OCI-LY3 (cell line): ENCODE data around the gene MACROD1.

ENCODE experiments used
- H2AFZ ChIP-seq: fragments of 200-600, 300-600 bp; shearing (Covaris generic); 2 replicates; pipeline ENCODE4 v1.6.0; 2014; ENCODE audit warnings: antibody characterized with exemption, low read depth, low read length
- H3K27ac ChIP-seq: fragments of 200-600, 300-600 bp; sonication (generic); 2 replicates; pipeline ENCODE4 v1.5.1; 2014; ENCODE audit warnings: mild to moderate bottlenecking, low read length, moderate library complexity, mixed read lengths
- H3K27me3 ChIP-seq: fragments of 200-600, 300-600 bp; sonication (generic); 2 replicates; pipeline ENCODE4 v1.6.1; 2014; ENCODE audit warnings: low read depth, low read length, mixed read lengths
- H3K36me3 ChIP-seq: fragments of 200-600, 300-600 bp; sonication (generic); replicated peaks from 2 replicates; pipeline ENCODE3; 2014; ENCODE audit warnings: low read depth, low read length, mixed read lengths
- H3K4me1 ChIP-seq: fragments of 300-600, 200-600 bp; sonication (generic); 2 replicates; pipeline ENCODE4 v1.6.1; 2014; ENCODE audit warnings: low read length, mixed read lengths
- H3K4me2 ChIP-seq: fragments of 200-600, 300-600 bp; sonication (generic); 2 replicates; pipeline ENCODE4 v1.6.1; 2014; ENCODE audit warnings: low read length, mixed read lengths
- H3K4me3 ChIP-seq: fragments of 300-600, 200-600 bp; sonication (generic); 2 replicates; pipeline ENCODE4 v1.5.1; 2014; ENCODE audit warnings: antibody characterized with exemption, mild to moderate bottlenecking, low read length, moderate library complexity
- H3K79me2 ChIP-seq: fragments of 300-600, 200-600 bp; shearing (Covaris generic); 2 replicates; pipeline ENCODE4 v1.6.1; 2014; ENCODE audit warnings: mild to moderate bottlenecking, low read length, mixed read lengths
- H3K9ac ChIP-seq: fragments of 300-600, 200-600 bp; shearing (Covaris generic); 2 replicates; pipeline ENCODE4 v1.6.0; 2014; ENCODE audit warnings: mild to moderate bottlenecking, low read length, moderate library complexity
- H3K9me3 ChIP-seq: fragments of 200-600, 300-600 bp; shearing (Covaris generic); 2 replicates; pipeline ENCODE4 v1.6.1; 2014; ENCODE audit warnings: low read length, mixed read lengths; ENCODE audit not compliant: insufficient read depth
- H4K20me1 ChIP-seq: fragments of 200-600, 300-600 bp; sonication (generic); 2 replicates; pipeline ENCODE4 v1.6.1; 2016; ENCODE audit warnings: low read length, mixed read lengths; ENCODE audit not compliant: insufficient read depth
- CTCF ChIP-seq: fragments of 200-600, 300-600 bp; sonication (generic); IDR thresholded peaks from 2 replicates; pipeline ENCODE4 v1.5.1; 2014; ENCODE audit warnings: antibody characterized with exemption, low read length, low read depth
- EZH2phosphoT487 ChIP-seq: fragments of 200-600 bp; shearing (Covaris generic); IDR thresholded peaks from 2 replicates; pipeline ENCODE4 v1.6.1; 2018; ENCODE audit warnings: antibody characterized with exemption, mixed run types, low read depth

MACROD1 gene

DNA sequence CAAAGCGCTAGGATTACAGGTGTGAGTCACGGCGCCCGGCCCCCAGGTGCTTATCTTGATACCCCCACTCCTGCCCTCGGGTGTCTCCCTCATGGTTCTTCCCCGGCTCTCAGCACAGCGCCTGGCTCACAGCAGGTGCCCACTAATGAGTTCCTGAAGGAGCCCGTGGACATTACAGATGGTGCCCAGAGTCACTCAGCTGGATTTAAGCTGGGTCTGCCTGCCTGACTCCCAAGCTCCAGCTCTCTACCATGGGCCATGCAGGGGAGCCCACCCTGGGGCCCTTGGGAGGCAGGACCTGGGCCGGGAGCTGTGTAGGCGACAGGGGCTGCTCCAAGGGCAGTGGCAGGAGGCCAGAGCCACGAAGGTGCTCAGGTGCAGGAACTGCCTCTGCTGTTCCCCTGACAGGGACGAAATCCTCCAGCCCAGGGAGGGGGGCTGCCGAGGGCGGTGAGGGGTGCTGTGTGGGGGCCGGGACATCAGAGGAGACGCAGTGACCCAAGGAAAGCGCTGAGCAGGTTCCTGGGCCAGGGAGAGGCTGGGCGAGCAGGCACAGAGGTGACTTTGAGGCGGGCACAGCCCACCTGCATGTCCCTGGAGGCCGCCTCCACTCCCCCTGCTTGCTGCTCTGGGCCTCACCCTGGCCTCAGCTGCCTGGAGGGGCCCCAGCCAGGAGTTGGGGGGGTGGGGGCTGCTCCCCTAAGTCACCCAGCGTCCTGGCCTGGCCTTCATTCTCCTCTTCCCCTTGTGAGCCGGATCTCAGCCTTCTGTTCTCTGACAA lies 144.7 kb downstream of the MACROD1 start:
- no peaks in the 10 kb centered on the region for H3K9me3 ChIP-seq
- no peaks in the 10 kb centered on the region for H3K79me2 ChIP-seq
- no peak overlapping the region for H2AFZ ChIP-seq
- no peak overlapping the region for H3K27ac ChIP-seq
- H3K4me2 ChIP-seq = no peak overlapping the region
- H3K9ac ChIP-seq = no peak overlapping the region
- no peaks in the 10 kb centered on the region; the same call in 1 of the 2 replicates for H3K27me3 ChIP-seq
- no peaks in the 10 kb centered on the region for H3K36me3 ChIP-seq
- no peaks in the 10 kb centered on the region for H3K4me1 ChIP-seq
- TF ChIP-seq CTCF (no peak), EZH2phosphoT487 (no peak)
- H4K20me1 ChIP-seq = 0 out of 2 replicates have a peak, but pooled peaks cover 3% of the 10 kb centered on the region
- H3K4me3 ChIP-seq = no peak overlapping the region

GRCh38 chr11:64019106-64020037 lies 146.5 kb downstream of the MACROD1 start:
- H3K4me2 ChIP-seq = no peak overlapping the region

GRCh38 chr11:64018310-64018709 lies 147.6 kb downstream of the MACROD1 start:
- Histone ChIP-seq H3K4me1 (no peaks in the 10 kb centered on the region), H3K36me3 (no peaks in the 10 kb centered on the region), H3K4me2 (no peak overlapping the region), H3K27me3 (no peaks in the 10 kb centered on the region; the same call in 1 of the 2 replicates), H3K27ac (no peak overlapping the region), H2AFZ (no peak overlapping the region), H3K9me3 (no peaks in the 10 kb centered on the region), H3K9ac (no peak overlapping the region), H3K4me3 (no peak overlapping the region), H3K79me2 (no peaks in the 10 kb centered on the region), H4K20me1 (0 out of 2 replicates have a peak, but pooled peaks cover 3% of the 10 kb centered on the region)
- TF ChIP-seq EZH2phosphoT487 (no peak), CTCF (no peak)

More at GRCh38 chr11:64019106-64020037, 146.5 kb downstream of the MACROD1 start:
- H3K27me3 ChIP-seq = no peaks in the 10 kb centered on the region; the same call in 1 of the 2 replicates
- H3K9me3 ChIP-seq = no peaks in the 10 kb centered on the region
- no peak overlapping the region for H2AFZ ChIP-seq
- H3K36me3 ChIP-seq = no peaks in the 10 kb centered on the region
- no peaks in the 10 kb centered on the region for H3K4me1 ChIP-seq
- no peak overlapping the region for H3K4me3 ChIP-seq
- H3K9ac ChIP-seq = no peak overlapping the region
- TF ChIP-seq CTCF (no peak), EZH2phosphoT487 (no peak)
- no peaks in the 10 kb centered on the region for H3K79me2 ChIP-seq
- no peak overlapping the region for H3K27ac ChIP-seq
- 0 out of 2 replicates have a peak, but pooled peaks cover 3% of the 10 kb centered on the region for H4K20me1 ChIP-seq

DNA sequence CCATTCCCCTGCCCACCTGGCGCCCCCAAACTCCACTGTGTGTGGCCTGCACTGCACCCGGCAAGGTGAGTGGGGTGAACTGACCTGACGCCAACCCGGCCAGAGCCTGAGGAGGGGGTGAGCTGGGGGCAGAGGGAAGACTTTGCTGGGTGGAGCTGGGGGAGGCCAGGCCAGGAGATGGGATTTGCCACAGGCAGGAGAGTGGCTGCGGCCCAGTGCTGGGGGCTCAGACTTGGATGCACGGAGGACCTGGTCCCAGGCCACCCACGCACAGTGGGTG lies 148.0 kb downstream of the MACROD1 start:
- H3K79me2 ChIP-seq = no peaks in the 10 kb centered on the region
- H3K27ac ChIP-seq = no peak overlapping the region
- no peak overlapping the region for H2AFZ ChIP-seq

More for the DNA sequence above, 148.0 kb downstream of the MACROD1 start:
- Histone ChIP-seq H3K4me3 (no peak overlapping the region), H3K27me3 (no peaks in the 10 kb centered on the region; the same call in 1 of the 2 replicates), H3K36me3 (no peaks in the 10 kb centered on the region), H3K9ac (no peak overlapping the region), H3K4me2 (no peak overlapping the region), H4K20me1 (0 out of 2 replicates have a peak, but pooled peaks cover 3% of the 10 kb centered on the region), H3K9me3 (no peaks in the 10 kb centered on the region), H3K4me1 (no peaks in the 10 kb centered on the region)
- TF ChIP-seq EZH2phosphoT487 (no peak), CTCF (no peak)
